Measurements from ENCODE around the gene ICAM4.

DNA sequence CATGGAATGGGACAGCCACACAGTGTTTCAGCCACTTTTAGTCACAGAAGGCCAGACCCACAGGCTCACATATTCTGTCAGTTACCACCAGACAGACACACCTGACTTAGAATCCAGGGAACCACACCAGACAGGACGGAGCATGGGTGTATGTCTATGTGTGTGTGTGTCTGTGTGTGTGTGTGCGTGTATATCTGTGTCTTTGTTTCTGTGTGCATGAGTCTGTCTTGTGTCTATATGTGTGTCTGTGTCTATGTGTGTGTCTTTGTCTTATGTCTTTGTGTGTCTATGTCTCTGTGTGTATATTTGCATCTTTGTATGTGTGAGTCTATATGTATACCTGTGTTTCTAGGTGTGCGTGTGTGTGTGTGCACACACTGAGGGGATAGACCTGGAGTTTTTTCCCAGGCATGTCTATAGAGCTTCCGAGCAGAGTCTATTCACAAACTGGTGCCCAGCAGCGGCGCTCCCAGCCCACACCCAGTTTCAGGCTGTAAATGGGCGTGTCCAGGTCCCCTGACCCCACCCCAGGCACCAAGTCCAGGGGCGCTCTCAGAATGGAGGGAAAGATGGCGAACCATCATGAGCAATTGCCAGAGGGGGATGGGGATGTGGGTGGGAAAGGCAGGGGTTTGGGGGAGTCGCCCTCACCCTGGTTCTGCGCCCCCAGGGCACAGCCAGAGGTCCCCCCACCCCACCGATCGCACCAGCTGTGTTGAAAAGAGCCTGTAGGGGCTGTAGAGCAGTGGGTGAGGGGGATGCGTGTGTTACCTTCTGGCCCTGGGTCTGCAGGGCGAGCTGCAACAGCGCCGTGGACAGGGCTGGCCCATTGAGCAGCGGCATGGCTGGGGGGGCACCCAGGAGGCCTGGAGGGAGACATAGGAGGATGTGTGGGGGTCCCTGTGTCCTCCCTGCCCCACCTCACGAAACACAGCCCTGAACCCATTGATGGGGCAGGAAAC, 35.4 kb downstream of the ICAM4 start:
- TF ChIP-seq, protein P1, sequence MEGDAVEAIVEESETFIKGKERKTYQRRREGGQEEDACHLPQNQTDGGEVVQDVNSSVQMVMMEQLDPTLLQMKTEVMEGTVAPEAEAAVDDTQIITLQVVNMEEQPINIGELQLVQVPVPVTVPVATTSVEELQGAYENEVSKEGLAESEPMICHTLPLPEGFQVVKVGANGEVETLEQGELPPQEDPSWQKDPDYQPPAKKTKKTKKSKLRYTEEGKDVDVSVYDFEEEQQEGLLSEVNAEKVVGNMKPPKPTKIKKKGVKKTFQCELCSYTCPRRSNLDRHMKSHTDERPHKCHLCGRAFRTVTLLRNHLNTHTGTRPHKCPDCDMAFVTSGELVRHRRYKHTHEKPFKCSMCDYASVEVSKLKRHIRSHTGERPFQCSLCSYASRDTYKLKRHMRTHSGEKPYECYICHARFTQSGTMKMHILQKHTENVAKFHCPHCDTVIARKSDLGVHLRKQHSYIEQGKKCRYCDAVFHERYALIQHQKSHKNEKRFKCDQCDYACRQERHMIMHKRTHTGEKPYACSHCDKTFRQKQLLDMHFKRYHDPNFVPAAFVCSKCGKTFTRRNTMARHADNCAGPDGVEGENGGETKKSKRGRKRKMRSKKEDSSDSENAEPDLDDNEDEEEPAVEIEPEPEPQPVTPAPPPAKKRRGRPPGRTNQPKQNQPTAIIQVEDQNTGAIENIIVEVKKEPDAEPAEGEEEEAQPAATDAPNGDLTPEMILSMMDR (IDR thresholded peaks at IDR 0.05; ENCODE audit: insufficient read depth, low read length), result no peak
- no peak for TF ChIP-seq POLR2AphosphoS5 (IDR thresholded peaks at IDR 0.05; ENCODE audit: low read depth)
- TF ChIP-seq, protein P2, sequence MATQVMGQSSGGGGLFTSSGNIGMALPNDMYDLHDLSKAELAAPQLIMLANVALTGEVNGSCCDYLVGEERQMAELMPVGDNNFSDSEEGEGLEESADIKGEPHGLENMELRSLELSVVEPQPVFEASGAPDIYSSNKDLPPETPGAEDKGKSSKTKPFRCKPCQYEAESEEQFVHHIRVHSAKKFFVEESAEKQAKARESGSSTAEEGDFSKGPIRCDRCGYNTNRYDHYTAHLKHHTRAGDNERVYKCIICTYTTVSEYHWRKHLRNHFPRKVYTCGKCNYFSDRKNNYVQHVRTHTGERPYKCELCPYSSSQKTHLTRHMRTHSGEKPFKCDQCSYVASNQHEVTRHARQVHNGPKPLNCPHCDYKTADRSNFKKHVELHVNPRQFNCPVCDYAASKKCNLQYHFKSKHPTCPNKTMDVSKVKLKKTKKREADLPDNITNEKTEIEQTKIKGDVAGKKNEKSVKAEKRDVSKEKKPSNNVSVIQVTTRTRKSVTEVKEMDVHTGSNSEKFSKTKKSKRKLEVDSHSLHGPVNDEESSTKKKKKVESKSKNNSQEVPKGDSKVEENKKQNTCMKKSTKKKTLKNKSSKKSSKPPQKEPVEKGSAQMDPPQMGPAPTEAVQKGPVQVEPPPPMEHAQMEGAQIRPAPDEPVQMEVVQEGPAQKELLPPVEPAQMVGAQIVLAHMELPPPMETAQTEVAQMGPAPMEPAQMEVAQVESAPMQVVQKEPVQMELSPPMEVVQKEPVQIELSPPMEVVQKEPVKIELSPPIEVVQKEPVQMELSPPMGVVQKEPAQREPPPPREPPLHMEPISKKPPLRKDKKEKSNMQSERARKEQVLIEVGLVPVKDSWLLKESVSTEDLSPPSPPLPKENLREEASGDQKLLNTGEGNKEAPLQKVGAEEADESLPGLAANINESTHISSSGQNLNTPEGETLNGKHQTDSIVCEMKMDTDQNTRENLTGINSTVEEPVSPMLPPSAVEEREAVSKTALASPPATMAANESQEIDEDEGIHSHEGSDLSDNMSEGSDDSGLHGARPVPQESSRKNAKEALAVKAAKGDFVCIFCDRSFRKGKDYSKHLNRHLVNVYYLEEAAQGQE (IDR thresholded peaks at IDR 0.05; ENCODE audit: insufficient replicate concordance, low read depth), result no peak
- TF ChIP-seq SPI1 (IDR thresholded peaks at IDR 0.05; ENCODE audit: borderline replicate concordance, low read depth), result no peak
